Panc1 (cell line): Measurements from ENCODE around the gene SRD5A2. TPM values are rescaled to one million over a fixed set of nuclear protein-coding genes. Genes with fewer than 3 reads are reported as not detected.

Experiments used
- ATAC-seq: fragments of 200-7000 bp; cut with Tn5 transposase; 2 replicates; pipeline ENCODE4 v1.9.1; 2020; ENCODE audit warnings: mild to moderate bottlenecking, moderate library complexity
- BruUV-seq: library from RNA; stranded (reverse); fragments of 400-500 nt; replicated peaks from 2 replicates; lab custom pipeline; 2021; lab: Mats Ljungman, UMichigan
- CTCF ChIA-PET: fragments of 300-600 bp; sonication (Branson Sonifier 250); formaldehyde crosslinking; loops from one replicate; lab custom pipeline; 2022; ENCODE audit warnings: antibody characterized with exemption; lab: Charles Lee
- POLR2A ChIA-PET: fragments of 300-600 bp; sonication (Branson Sonifier 250); formaldehyde crosslinking; loops from one replicate; lab custom pipeline; 2022; ENCODE audit warnings: antibody characterized with exemption; lab: Charles Lee
- DNase-seq: peaks from one replicate; pipeline ENCODE4 v3.0.0-alpha.2; 2010; ENCODE audit warnings: low read depth, low spot score
- H3K27ac ChIP-seq: 2 replicates; pipeline ENCODE4 v1.5.1; 2011; ENCODE audit warnings: mild to moderate bottlenecking, low read length, inconsistent platforms
- H3K27me3 ChIP-seq: fragments of 200-500 bp; sonication (Bioruptor generic); 2 replicates; pipeline ENCODE4 v1.6.0; 2014; ENCODE audit warnings: low read length, inconsistent platforms; ENCODE audit not compliant: control insufficient read depth, insufficient read depth
- H3K36me3 ChIP-seq: fragments of 200-500 bp; sonication (Bioruptor generic); 2 replicates; pipeline ENCODE4 v1.5.1; 2014; ENCODE audit warnings: inconsistent platforms, mild to moderate bottlenecking, low read length, moderate library complexity; ENCODE audit not compliant: control insufficient read depth, insufficient read depth
- H3K4me1 ChIP-seq: 2 replicates; pipeline ENCODE4 v1.5.1; 2011; ENCODE audit warnings: inconsistent platforms, mild to moderate bottlenecking, low read length, moderate library complexity; ENCODE audit not compliant: control insufficient read depth, insufficient read depth
- H3K4me3 ChIP-seq, 2 experiments: 2 replicates each; pipeline ENCODE4 v1.5.1; 2011 to 2012; ENCODE audit warnings: low read depth in 2 of 2, low read length in 2 of 2, mild to moderate bottlenecking in 2 of 2, inconsistent platforms in 1 of 2, moderate library complexity in 1 of 2
- H3K9me3 ChIP-seq: fragments of 200-500 bp; sonication (Bioruptor generic); 2 replicates; pipeline ENCODE4 v1.5.1; 2014; ENCODE audit warnings: low read depth, mild to moderate bottlenecking, inconsistent platforms, low read length, moderate library complexity; ENCODE audit not compliant: control insufficient read depth, insufficient read depth
- CTCF ChIP-seq: fragments of 450-650 bp; IDR thresholded peaks from 2 replicates; pipeline ENCODE4 v1.5.1; 2017; ENCODE audit warnings: mild to moderate bottlenecking
- POLR2AphosphoS5 ChIP-seq: IDR thresholded peaks from 2 replicates; pipeline ENCODE4 v1.6.1; 2012; ENCODE audit warnings: mild to moderate bottlenecking, low read depth, low read length, moderate library complexity
- REST ChIP-seq, 2 experiments: IDR thresholded peaks; 2 replicates each; pipeline ENCODE4 v1.6.1; 2011 to 2012; ENCODE audit warnings: low read depth in 2 of 2, control low read depth in 1 of 2, low read length in 1 of 2, mild to moderate bottlenecking in 1 of 2, moderate library complexity in 1 of 2; ENCODE audit not compliant: insufficient read depth in 1 of 2
- SIN3A ChIP-seq: IDR thresholded peaks from 2 replicates; pipeline ENCODE4 v1.6.1; 2012; ENCODE audit warnings: low read depth, mild to moderate bottlenecking, low read length, moderate library complexity, borderline replicate concordance; ENCODE audit not compliant: insufficient read depth
- TCF7L2 ChIP-seq: IDR thresholded peaks from 2 replicates; pipeline ENCODE4 v1.6.1; 2011; ENCODE audit warnings: mild to moderate bottlenecking, low read depth, low read length, inconsistent platforms
- in situ Hi-C: cut with HindIII; loops from 2 replicates; pipeline ENCODE4 v1.10.0; 2016; ENCODE audit warnings: low sequenced_read_pairs, low pct_unique_long_range_greater_than_20kb
- intact Hi-C: fragments of 100-400 bp; cut with micrococcal nuclease; formaldehyde crosslinking; loops from one replicate; pipeline ENCODE4 v1.10.0; 2022; ENCODE audit not compliant: unreplicated experiment
- total RNA-seq: library from RNA; stranded (reverse); gene quantifications from one replicate; pipeline ENCODE4 v1.2.1, GENCODE V29; 2021; ENCODE audit not compliant: unreplicated experiment

The SRD5A2 gene
- total RNA-seq, 1 experiment from 2014 or later = not detected

- no peak for ATAC-seq
- no peak overlapping the region for H3K27ac ChIP-seq
Measured at GRCh38 chr2:31579996-31580320, 780 bp downstream of the SRD5A2 start.

GRCh38 chr2:31578316-31578715 lies 2.4 kb downstream of the SRD5A2 start:
- intact Hi-C loops = no loop called here
- in situ Hi-C loops = no loop called here
- H3K27me3 ChIP-seq = peaks cover 11% of the 10 kb centered on the region
- no peaks in the 10 kb centered on the region for H3K36me3 ChIP-seq
- H3K4me3 ChIP-seq = no peak overlapping the region
- no TSS peak for BruUV-seq
- ATAC-seq (no peak), DNase-seq (no peak)
- H3K27ac ChIP-seq = no peak overlapping the region
- ChIA-PET CTCF (no interaction called here), POLR2A (no interaction called here)
- H3K4me1 ChIP-seq = no peaks in the 10 kb centered on the region
- TF ChIP-seq CTCF = no peak
- TF ChIP-seq TCF7L2 = no peak
- TF ChIP-seq POLR2AphosphoS5 = no peak
- TF ChIP-seq REST (IDR thresholded peaks at IDR 0.05; ENCODE audit: insufficient read depth in 1 of 2, low read depth in 2 of 2, low read length in 1 of 2) = no peak
- TF ChIP-seq SIN3A = no peak
- H3K9me3 ChIP-seq = no peaks in the 10 kb centered on the region

More at GRCh38 chr2:31579996-31580320, 780 bp downstream of the SRD5A2 start:
- DNase-seq = no peak
- no peaks in the 10 kb centered on the region for H3K9me3 ChIP-seq
- no peaks in the 10 kb centered on the region for H3K36me3 ChIP-seq
- in situ Hi-C loops (no loop called here), intact Hi-C loops (no loop called here)
- ChIA-PET CTCF (no interaction called here), POLR2A (no interaction called here)
- H3K4me1 ChIP-seq = no peaks in the 10 kb centered on the region
- no TSS peak for BruUV-seq
- no peak overlapping the region for H3K4me3 ChIP-seq
- TF ChIP-seq POLR2AphosphoS5 (no peak), CTCF (no peak), SIN3A (no peak), TCF7L2 (no peak), REST (IDR thresholded peaks at IDR 0.05; ENCODE audit: insufficient read depth in 1 of 2, low read depth in 2 of 2, low read length in 1 of 2) (no peak)
- H3K27me3 ChIP-seq = peaks cover 11% of the 10 kb centered on the region
